Left forelimb (tissue), 1 donor: ENCODE measurements around the gene DIP2C.
A peak's percentile ranks its signal among the peaks of the same experiment; 100 is the strongest.
"Not testable (repeated sequence)": the region's sequence is repeated elsewhere in the genome, so short reads cannot be mapped to it uniquely, and the experiment has no call there.

Source experiments
- DNase-seq: peaks from one replicate; pipeline ENCODE4 v3.0.0-alpha.2; 2018; ENCODE audit warnings: low spot score

The DIP2C gene, protein sequence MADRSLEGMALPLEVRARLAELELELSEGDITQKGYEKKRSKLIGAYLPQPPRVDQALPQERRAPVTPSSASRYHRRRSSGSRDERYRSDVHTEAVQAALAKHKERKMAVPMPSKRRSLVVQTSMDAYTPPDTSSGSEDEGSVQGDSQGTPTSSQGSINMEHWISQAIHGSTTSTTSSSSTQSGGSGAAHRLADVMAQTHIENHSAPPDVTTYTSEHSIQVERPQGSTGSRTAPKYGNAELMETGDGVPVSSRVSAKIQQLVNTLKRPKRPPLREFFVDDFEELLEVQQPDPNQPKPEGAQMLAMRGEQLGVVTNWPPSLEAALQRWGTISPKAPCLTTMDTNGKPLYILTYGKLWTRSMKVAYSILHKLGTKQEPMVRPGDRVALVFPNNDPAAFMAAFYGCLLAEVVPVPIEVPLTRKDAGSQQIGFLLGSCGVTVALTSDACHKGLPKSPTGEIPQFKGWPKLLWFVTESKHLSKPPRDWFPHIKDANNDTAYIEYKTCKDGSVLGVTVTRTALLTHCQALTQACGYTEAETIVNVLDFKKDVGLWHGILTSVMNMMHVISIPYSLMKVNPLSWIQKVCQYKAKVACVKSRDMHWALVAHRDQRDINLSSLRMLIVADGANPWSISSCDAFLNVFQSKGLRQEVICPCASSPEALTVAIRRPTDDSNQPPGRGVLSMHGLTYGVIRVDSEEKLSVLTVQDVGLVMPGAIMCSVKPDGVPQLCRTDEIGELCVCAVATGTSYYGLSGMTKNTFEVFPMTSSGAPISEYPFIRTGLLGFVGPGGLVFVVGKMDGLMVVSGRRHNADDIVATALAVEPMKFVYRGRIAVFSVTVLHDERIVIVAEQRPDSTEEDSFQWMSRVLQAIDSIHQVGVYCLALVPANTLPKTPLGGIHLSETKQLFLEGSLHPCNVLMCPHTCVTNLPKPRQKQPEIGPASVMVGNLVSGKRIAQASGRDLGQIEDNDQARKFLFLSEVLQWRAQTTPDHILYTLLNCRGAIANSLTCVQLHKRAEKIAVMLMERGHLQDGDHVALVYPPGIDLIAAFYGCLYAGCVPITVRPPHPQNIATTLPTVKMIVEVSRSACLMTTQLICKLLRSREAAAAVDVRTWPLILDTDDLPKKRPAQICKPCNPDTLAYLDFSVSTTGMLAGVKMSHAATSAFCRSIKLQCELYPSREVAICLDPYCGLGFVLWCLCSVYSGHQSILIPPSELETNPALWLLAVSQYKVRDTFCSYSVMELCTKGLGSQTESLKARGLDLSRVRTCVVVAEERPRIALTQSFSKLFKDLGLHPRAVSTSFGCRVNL (N-terminal part only)

GRCh38 chr10:689452-690371, at the start of gene DIP2C:
Gene DIP2C (minus strand): TSS chr10:689668. CDS start chr10:689578, 90 bp downstream.
- DNase-seq, result peak; percentile 86

- DNase-seq, result no peak
Measured at GRCh38 chr10:734481-734880, 45.0 kb upstream of the DIP2C start.

DNA sequence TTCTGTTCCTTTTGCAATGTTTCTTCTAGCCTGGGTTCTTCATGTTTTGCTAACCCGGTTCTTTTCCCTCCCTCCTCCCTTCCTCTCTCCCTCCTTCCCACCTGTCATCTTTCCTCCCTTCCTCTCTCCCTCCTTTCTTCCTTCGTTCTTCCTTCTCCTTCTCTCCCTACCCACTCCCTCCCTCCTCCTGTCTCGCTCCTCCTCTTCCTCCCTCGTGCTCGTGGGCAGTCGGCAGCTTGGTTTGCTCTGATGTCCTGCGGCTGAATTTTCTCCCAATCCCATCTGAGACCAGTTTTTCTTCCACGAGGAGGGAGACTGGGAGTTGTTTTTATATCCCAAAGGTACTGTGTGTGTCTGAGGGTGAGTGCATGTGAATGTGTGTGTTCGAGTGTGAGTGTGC, 43.6 kb upstream of the DIP2C start:
- no peak for DNase-seq

GRCh38 chr10:729213-729612, 39.7 kb upstream of the DIP2C start:
- no peak for DNase-seq

GRCh38 chr10:728603-729002, 39.1 kb upstream of the DIP2C start:
- DNase-seq, result no peak

DNA sequence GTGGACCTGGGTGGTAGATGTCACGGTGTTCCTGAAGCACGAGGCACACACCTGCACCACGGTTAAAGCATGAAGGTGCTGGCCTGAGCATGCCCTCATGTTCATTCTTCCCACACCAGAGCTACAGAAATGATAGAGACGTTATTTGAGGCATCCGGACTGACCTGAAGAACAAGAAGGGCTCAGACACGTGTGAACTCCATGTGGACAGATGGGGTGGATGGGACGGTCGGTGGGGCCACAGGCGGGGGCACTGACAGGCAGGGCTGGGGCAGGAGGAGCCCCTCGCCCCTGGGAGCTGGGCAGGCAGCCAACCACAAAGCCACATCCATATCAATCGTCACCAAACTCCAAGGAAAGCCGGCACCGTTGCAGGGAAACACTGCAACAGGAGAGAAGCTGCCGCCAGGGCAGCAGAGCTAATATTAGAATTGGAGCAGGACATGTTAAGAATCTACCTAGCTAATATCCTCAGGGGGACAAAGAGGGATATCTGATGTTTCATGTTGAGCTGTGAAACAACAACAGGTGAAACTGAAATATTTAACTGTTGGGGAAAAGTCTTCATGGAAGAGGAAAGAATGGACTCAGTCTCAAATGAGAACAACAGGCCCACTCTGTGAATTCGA, 37.8 kb upstream of the DIP2C start:
- DNase-seq, result no peak

- DNase-seq, result no peak
Measured at GRCh38 chr10:725786-726185, 36.3 kb upstream of the DIP2C start.

DNA sequence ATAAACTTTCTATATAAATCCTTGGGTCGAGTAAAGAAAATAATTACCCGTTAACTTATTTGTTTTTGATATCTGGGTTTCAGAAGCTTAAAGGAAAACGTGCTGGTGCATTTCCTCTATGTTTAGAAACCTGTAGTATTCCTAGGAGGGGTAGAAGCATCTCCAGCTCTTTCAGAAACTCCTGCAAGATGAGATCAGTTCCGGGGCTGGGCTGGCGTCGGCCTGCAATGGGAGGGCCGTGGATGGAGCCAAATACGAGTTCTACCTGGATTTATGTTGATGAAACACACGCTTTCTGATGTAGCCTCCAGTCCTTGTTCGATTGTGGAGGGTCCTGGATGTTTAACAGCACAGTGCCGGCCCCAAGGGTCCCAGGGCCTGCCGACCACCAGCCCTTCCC, 35.8 kb upstream of the DIP2C start:
- DNase-seq, result no peak

DNA sequence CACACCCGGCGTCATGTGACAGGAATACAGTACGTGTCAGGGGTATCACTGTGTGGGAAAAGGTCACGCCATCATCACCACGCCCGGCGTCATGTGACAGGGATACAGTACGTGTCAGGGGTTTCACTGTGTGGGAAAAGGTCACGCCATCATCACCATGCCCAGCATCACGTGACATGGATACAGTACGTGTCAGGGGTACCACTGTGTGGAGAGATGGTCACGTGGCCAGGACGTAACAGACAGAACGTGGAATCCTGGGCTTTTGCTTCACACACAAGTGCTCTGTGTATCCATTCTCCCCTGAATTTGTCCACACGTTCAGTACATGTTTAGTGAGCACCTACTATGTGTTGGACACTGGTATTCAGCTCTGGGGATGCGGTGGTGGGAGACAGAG, 34.5 kb upstream of the DIP2C start:
- DNase-seq, result no peak

- DNase-seq, result no peak
Measured at GRCh38 chr10:722281-723060, 33.0 kb upstream of the DIP2C start.

- no peak for DNase-seq
Measured at GRCh38 chr10:718143-718700, 28.8 kb upstream of the DIP2C start.

DNA sequence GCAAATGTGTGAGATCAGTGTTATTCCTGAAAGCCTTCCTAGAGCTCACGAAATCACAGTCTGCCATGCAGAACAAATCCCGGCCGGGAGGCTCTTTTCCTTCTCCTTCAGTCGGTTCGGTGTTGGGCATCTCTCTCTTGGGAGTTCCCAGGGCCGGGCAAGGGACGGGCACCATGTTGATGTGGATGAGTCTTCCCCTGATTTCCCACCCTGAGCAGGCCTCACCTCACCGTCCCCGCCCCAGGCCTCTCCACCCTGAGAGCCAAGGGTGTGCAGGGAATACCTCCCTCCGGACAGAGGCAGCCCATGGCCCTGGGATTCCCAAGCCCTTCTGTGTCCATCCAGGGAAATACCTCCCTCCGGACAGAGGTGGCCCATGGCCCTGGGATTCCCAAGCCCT, 28.0 kb upstream of the DIP2C start:
- DNase-seq, result no peak

DNA sequence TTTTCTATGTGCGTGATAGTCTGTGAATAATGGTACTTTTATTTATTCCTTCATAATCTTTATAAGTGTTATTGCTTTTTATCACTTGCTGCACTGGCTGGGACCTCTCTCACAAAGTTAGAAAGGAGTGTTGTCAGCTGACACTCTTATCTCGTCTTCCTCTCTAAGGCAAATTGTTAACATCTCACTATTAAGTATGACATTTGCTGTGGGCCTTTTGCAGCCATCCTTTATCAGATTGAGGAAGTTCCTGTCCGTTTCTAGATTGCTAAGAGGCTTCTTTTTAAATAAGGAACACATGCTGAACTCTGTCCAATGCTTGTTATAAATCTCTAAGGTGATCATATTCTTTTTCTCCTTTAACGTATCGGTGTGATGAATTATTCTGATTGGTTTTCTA, 27.4 kb upstream of the DIP2C start:
- no peak for DNase-seq

DNA sequence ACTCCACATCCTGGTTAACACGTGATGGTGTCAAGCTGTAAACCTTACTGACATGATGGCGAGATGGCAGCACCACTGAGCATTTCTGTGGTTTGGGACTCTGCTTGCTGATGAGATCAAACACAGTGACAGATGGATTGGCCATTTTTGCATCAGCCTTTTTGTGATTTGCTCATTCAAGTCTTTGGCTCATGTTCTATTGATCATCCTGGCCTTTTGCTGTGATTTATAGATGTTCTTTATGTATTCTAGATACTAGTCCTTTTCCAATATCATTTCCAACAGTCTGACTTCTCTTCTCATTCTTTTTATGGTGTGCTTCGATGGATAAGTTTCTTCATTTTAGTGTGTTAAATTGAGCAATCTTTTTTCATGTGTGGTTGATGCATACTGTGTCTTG, 24.7 kb upstream of the DIP2C start:
- no peak for DNase-seq

GRCh38 chr10:712575-712974, 23.1 kb upstream of the DIP2C start:
- no peak for DNase-seq

GRCh38 chr10:712089-712488, 22.6 kb upstream of the DIP2C start:
- no peak for DNase-seq

DNA sequence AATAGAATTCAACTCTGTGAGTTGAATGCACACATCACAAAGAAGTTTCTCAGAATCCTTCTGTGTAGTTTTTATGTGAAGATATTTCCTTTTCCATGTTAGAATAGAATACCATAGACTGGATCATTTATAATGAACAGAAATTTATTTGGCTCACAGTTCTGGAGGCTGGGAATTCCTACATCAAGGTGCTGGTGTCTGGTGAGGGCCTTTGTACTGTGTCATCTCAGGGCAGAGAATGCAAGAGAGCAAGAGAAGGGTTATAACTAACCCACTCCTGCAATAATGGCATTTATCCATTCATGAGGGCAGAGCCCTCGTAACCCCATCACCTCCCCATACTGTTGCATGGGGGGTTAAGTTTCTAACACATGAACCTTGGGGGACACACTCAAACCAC, 18.4 kb upstream of the DIP2C start:
- DNase-seq, result no peak

- no peak for DNase-seq
Measured at GRCh38 chr10:707456-707855, 18.0 kb upstream of the DIP2C start.

GRCh38 chr10:703118-703517, 13.7 kb upstream of the DIP2C start:
- DNase-seq, result no peak

DNA sequence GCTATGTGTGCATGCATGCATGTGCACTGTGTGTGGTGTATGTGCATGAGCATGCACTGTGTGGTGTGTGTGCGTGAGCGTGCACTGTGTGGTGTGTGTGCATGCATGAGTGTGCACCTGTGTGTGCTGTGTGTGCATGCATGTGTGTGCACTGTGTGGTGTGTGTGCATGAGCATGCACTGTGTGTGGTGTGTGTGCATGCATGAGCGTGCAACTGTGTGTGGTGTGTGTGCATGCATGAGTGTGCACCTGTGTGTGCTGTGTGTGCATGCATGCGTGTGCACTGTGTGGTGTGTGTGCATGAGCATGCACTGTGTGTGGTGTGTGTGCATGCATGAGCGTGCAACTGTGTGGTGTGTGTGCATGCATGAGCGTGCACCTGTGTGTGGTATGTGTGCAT, 10.7 kb upstream of the DIP2C start:
- not testable (repeated sequence) for DNase-seq
